MG63 (cell line): ENCODE results near the gene BNC2. TPM values are rescaled to one million over a fixed set of nuclear protein-coding genes. Genes with fewer than 3 reads are reported as not detected.

Source experiments
- DNase-seq: peaks from one replicate; pipeline ENCODE4 v3.0.0-alpha.2; 2020
- H3K27me3 ChIP-seq: fragments of 250-450 bp; sonication (Bioruptor Pico); 2 replicates; pipeline ENCODE4 v1.5.1; 2020; ENCODE audit warnings: mild to moderate bottlenecking, moderate library complexity
- H3K36me3 ChIP-seq: fragments of 250-450 bp; sonication (Bioruptor Pico); 2 replicates; pipeline ENCODE4 v1.5.1; 2020; ENCODE audit warnings: mild to moderate bottlenecking, moderate library complexity
- H3K4me3 ChIP-seq: fragments of 250-450 bp; sonication (Bioruptor Pico); 2 replicates; pipeline ENCODE4 v1.5.1; 2020; ENCODE audit warnings: mild to moderate bottlenecking, moderate library complexity
- H3K9me3 ChIP-seq: fragments of 250-450 bp; sonication (Bioruptor Pico); 2 replicates; pipeline ENCODE4 v1.5.1; 2020; ENCODE audit warnings: mild to moderate bottlenecking, moderate library complexity
- total RNA-seq: library from RNA; depleted of rRNA; stranded (reverse); fragments of >200 nt; shearing (Covaris generic); gene quantifications from 2 replicates; pipeline ENCODE4 v1.2.3, GENCODE V29; 2014; ENCODE audit warnings: low replicate concordance

Gene BNC2
- total RNA-seq, 1 experiment from 2014 or later: 38.8 TPM

GRCh38 chr9:16608906-16609305, 261.6 kb downstream of the BNC2 start:
- Histone ChIP-seq H3K36me3 (no peaks in the 10 kb centered on the region), H3K27me3 (no peaks in the 10 kb centered on the region), H3K4me3 (no peak overlapping the region), H3K9me3 (no peaks in the 10 kb centered on the region)
- DNase-seq: no peak

DNA sequence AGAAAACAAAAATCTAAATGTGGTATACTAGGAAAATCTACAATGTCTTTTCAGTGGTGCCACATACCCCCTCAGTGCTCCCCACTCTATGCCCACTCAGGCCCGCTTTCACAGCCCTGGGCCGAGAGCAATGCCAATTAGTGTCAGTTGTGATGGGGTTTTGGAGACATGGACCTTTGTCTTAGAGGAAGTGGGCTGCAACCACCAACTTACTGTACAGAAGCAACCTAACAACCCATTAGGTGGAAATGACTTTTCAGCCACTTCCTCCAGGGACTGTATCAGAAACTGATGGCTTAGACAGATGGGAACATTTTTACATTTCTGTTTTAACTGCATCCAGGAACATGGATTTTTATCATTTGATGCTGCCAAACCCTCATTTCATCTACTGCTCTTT, 268.0 kb downstream of the BNC2 start:
- Histone ChIP-seq H3K4me3 (no peak overlapping the region), H3K36me3 (no peaks in the 10 kb centered on the region), H3K27me3 (no peaks in the 10 kb centered on the region), H3K9me3 (no peaks in the 10 kb centered on the region)
- no peak for DNase-seq

- no peaks in the 10 kb centered on the region for H3K36me3 ChIP-seq
- H3K27me3 ChIP-seq: no peaks in the 10 kb centered on the region
- no peak for DNase-seq
- no peak overlapping the region for H3K4me3 ChIP-seq
- no peaks in the 10 kb centered on the region for H3K9me3 ChIP-seq
Measured at GRCh38 chr9:16601991-16602390, 268.5 kb downstream of the BNC2 start.

- Histone ChIP-seq H3K27me3 (no peaks in the 10 kb centered on the region), H3K9me3 (no peaks in the 10 kb centered on the region), H3K4me3 (no peak overlapping the region), H3K36me3 (no peaks in the 10 kb centered on the region)
- no peak for DNase-seq
Measured at GRCh38 chr9:16598316-16598715, 272.2 kb downstream of the BNC2 start.

DNA sequence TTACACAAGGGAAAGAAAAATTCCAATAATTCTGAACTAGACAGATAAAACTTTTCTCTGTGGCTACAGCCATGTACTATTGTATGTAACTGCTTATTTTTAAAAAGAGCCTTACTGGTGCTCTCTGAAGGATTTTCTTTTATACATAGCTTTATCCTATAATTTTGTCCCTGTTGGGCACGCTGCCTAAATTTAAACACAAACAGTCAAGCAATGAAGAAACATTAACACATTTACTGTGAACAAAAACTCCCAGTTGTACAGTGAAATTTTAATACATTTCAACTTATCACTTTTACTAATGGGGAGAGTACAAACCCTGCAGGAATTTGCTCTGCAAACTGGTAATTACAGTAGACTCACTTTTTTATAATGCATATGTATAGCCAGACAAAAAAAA, 273.3 kb downstream of the BNC2 start:
- Histone ChIP-seq H3K27me3 (no peaks in the 10 kb centered on the region), H3K9me3 (no peaks in the 10 kb centered on the region), H3K4me3 (no peak overlapping the region), H3K36me3 (no peaks in the 10 kb centered on the region)
- DNase-seq: no peak

DNA sequence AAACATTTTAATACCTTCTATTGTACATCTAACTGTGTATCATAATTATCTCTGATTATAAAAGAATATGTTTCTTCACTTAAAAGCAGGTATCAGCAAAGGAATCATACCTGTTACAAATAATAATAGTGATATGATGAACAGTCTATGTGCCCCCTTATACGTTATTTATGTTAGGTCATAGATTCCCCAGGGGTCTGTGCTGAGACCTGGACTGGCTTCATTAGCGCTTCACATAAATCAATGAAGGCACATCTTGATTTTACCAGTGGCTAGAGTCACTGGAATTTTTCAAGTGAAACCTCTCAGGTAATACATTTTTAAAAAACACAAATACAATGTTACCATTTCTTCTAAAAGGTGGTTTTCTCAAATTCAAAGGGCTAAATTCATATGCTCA, 275.2 kb downstream of the BNC2 start:
- Histone ChIP-seq H3K27me3 (no peaks in the 10 kb centered on the region), H3K9me3 (no peaks in the 10 kb centered on the region), H3K4me3 (no peak overlapping the region), H3K36me3 (no peaks in the 10 kb centered on the region)
- no peak for DNase-seq

DNA sequence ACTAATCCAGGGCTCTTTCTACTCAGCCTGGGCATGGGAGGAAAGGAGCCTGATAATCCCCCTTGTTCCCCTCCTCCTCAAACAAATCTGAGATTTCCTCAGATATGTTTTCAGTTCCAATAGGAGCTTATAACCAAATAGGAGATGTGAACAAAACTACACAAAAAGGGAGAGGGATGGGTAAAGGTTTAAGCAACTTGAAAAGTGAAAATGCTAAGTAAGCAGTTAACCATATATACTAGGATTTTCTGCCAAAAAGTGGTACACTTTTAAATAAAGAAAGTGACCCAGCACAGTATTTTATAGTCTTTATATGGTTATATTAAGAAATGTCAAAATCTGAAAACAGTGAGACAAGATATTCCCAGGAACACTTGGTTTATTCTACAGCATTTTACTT, 275.7 kb downstream of the BNC2 start:
- H3K9me3 ChIP-seq: no peaks in the 10 kb centered on the region
- DNase-seq: no peak
- no peaks in the 10 kb centered on the region for H3K27me3 ChIP-seq
- H3K36me3 ChIP-seq: no peaks in the 10 kb centered on the region
- H3K4me3 ChIP-seq: no peak overlapping the region

GRCh38 chr9:16593746-16594145, 276.7 kb downstream of the BNC2 start:
- no peak overlapping the region for H3K4me3 ChIP-seq

GRCh38 chr9:16591092-16591491, 279.4 kb downstream of the BNC2 start:
- Histone ChIP-seq H3K4me3 (no peak overlapping the region), H3K36me3 (no peaks in the 10 kb centered on the region), H3K27me3 (no peaks in the 10 kb centered on the region), H3K9me3 (no peaks in the 10 kb centered on the region)
- DNase-seq: no peak

More at GRCh38 chr9:16593746-16594145, 276.7 kb downstream of the BNC2 start:
- Histone ChIP-seq H3K36me3 (no peaks in the 10 kb centered on the region), H3K27me3 (no peaks in the 10 kb centered on the region), H3K9me3 (no peaks in the 10 kb centered on the region)
- no peak for DNase-seq

- Histone ChIP-seq H3K36me3 (no peaks in the 10 kb centered on the region; the same call in 1 of the 2 replicates), H3K27me3 (no peaks in the 10 kb centered on the region), H3K4me3 (no peak overlapping the region), H3K9me3 (no peaks in the 10 kb centered on the region)
- DNase-seq: no peak
Measured at GRCh38 chr9:16585591-16585990, 284.9 kb downstream of the BNC2 start.

DNA sequence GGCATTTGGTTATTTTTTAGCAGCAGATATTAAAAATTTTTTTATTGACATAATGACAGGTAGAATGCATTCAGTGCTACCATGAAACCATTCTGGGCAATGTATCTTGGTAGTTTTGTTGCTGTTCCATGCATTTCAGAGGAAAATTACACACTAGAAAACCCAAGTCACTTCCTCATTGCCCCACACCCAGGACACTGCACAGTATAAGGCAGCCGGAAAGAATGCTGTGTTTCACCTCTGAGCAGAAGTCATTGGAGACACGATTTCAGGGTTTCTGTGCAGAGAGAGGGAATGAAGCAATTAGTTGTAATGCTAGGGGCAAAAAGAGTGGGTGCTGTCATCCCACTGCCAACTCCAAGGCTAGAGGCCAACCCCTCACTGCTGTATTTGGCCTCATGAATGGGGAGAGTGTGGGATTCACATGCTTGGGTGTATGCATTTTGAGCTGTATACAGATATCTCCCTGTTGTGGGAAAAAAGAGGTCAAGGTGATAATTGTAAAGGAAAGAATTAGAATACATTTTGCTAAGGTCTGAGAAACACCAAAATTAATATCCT, 290.5 kb downstream of the BNC2 start:
- H3K36me3 ChIP-seq: no peaks in the 10 kb centered on the region; the same call in 1 of the 2 replicates
- H3K27me3 ChIP-seq: no peaks in the 10 kb centered on the region
- no peak for DNase-seq
- H3K4me3 ChIP-seq: no peak overlapping the region
- H3K9me3 ChIP-seq: no peaks in the 10 kb centered on the region

DNA sequence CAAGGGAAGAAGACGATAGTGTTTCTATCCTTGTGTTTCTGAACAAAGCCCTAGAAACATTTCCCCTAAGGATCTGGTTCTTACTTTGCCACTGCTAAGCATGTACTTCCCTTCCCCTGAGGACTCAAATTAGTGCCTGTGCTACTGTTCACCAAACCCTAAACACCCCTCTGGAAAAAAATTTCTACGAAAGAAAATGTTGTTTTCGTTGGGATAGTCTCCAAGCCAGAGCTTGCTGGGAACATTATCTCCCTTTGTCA, 294.6 kb downstream of the BNC2 start:
- no peaks in the 10 kb centered on the region for H3K27me3 ChIP-seq
- no peak for DNase-seq
- H3K4me3 ChIP-seq: no peak overlapping the region
- H3K36me3 ChIP-seq: no peaks in the 10 kb centered on the region
- H3K9me3 ChIP-seq: no peaks in the 10 kb centered on the region

DNA sequence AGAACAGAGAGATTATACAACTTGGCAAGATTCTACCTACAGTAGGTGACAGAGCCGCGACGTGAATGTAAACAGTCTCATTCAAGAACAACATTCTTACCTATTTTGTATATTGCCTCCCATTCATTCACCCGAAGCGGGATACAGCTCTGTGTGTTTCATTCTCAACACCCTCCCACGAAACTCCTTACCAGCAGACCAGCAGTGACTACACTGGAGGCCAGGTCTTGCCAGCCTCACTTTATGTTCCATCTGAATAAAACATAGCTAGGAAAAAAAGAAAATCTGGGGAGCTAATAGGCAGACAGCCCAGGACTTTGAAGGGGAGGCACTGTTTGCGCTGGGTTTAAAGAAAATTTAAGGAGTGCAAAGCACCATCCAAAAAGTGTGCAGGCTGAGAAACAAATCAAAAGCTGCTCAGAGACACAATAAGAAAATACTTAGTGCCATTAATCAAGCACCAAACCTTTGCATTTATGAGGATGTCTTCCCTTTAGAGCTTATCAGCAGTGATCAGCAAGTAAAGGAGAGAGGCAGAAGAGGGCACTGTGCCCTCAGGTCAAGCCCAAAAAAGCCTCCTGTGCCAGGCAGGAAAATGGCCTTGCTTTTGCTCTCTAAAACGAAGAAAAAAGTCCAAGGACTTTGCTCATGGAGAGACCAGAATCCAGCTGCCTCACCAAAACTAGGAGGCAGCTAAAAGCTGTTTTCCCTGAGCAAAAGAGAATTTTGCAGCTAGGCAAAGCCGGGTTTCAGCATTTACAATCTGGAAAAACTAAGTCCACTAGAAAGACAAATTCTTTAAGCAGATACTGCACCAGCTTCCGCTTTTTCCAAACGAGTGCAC, 295.1 kb downstream of the BNC2 start:
- peak; percentile 30 for DNase-seq
- Histone ChIP-seq H3K27me3 (no peaks in the 10 kb centered on the region), H3K4me3 (no peak overlapping the region), H3K36me3 (no peaks in the 10 kb centered on the region), H3K9me3 (no peaks in the 10 kb centered on the region)

DNA sequence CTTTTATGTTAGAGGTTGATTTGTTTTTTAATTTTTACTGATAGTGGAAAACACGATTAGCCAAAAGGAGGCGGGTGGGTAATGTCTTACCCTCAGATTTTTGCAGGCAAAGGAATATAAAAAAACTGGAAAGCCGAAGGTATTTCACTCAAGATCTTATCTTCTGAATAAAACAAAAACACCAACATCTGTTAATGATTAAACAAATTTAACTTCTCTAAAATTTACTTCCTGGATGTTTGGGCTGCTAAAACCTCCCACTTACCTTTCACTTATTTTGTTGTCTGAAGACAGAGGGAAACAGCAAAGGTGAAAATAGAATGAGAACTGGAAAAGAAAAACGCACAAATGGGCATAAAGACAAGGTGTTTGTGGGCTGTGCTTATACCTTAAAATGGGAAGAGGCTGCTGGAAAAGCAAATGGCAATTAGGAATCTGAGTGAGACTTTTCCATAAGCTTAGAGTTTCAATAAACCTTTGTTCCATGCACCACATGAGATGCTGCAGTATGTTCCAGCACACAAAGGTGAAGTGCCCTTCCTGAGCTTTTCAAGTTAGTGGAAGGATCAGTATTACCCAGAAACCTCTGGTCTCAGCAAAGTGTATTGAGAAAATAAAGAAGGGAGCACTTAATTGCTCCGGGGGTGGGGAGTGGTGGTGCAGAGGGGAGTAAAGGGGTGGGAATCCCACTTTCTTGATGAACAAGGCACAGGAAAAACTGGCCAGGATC, 298.3 kb downstream of the BNC2 start:
- H3K27me3 ChIP-seq: no peaks in the 10 kb centered on the region

DNA sequence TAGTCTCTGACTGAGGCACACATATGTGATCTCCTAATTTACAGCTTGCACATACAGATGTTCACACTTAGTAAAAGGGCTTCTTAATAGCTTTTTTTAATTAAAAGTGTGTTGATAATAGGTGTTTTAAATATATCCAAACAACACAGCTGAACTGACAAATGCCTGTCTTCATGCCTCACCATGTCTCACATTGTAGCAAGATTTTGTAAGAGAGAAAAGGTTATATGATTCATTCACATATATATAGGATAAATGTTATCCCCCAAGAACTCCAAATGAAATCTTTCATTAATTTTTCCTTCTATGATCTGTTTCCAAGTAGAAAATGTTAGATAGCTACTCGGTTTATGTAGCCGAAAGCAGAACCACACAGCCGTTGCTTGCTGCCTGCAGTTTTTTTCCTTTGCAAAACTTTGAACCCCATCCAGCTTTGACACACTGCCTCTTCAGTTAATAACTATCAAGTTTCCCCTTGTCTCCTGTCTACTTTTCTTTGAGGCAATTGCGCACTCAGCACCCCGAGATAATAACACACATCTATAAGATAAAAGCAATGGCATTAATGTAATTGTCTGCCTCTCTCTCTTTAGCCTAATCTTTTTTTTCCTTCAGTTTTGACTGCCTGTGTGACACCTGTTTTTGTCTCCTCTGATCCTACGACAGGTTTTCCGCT, 299.2 kb downstream of the BNC2 start:
- Histone ChIP-seq H3K9me3 (no peaks in the 10 kb centered on the region), H3K27me3 (no peaks in the 10 kb centered on the region), H3K36me3 (no peaks in the 10 kb centered on the region), H3K4me3 (peak overlapping the region; percentile 27; the same call in 1 of the 2 replicates)
- DNase-seq: peak; percentile 17

More for the DNA sequence above, 298.3 kb downstream of the BNC2 start:
- no peaks in the 10 kb centered on the region for H3K36me3 ChIP-seq
- no peak for DNase-seq
- H3K4me3 ChIP-seq: no peak overlapping the region
- no peaks in the 10 kb centered on the region for H3K9me3 ChIP-seq

DNA sequence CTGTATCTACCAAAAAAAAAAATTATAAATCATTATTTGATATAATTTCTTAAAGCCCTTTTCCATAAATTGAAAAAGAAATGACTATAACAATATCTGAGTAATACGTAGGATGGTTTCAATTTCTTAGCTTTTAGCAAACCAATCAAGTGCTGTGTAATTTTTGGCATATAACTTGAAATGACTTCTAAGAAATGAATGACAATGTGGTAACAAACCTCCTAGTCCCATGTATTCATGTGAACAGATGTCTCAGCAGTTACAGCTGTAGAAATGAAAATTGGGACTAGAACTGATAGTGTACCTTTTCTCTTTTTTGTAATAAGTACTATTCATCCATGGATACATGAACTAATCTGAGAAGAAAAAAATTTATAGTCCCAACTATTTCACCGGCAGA, 307.0 kb downstream of the BNC2 start:
- Histone ChIP-seq H3K27me3 (no peaks in the 10 kb centered on the region), H3K4me3 (no peak overlapping the region), H3K36me3 (no peaks in the 10 kb centered on the region), H3K9me3 (no peaks in the 10 kb centered on the region)
- DNase-seq: no peak

DNA sequence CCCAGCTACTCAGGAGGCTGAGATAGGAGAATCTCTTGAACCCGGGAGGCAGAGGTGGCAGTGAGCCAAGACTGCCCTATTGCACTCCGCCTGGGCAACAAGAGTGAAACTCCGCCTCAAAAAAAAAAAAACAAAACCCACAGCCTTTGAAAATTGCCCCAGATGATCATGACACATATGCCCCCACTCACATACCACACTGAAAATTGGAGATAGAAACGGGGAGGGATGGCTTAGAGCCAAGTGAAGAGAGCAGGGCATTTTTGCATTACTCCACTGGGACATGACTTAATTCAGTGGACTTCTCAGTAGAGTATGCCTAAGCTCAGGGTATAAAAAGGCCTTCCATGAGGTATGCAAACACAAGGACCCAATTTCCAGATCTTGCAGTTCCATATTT, 309.3 kb downstream of the BNC2 start:
- H3K4me3 ChIP-seq: no peak overlapping the region
- H3K36me3 ChIP-seq: no peaks in the 10 kb centered on the region
- no peaks in the 10 kb centered on the region for H3K27me3 ChIP-seq
- H3K9me3 ChIP-seq: no peaks in the 10 kb centered on the region
- DNase-seq: no peak
